GM13977 (cell line): ENCODE data around the gene MEFV.

Experiments used
- DNase-seq: peaks from one replicate; pipeline ENCODE4 v3.0.0; 2012; ENCODE audit warnings: low spot score
- CTCF ChIP-seq: IDR thresholded peaks from 2 replicates; pipeline ENCODE4 v1.5.1; 2012; ENCODE audit warnings: mild to moderate bottlenecking, control low read depth; ENCODE audit not compliant: insufficient read depth; ENCODE audit errors: extremely low read depth, missing control alignments
- in situ Hi-C: fragments of 300-500 bp; cut with MboI; formaldehyde crosslinking; loops from one replicate; pipeline ENCODE4 v1.12.0; 2022; ENCODE audit warnings: low sequenced_read_pairs, low pct_unique_long_range_greater_than_20kb, mixed read lengths, inconsistent platforms; ENCODE audit not compliant: unreplicated experiment

Gene MEFV

GRCh38 chr16:3241761-3242160 lies 14.7 kb downstream of the MEFV start:
- no peak for DNase-seq
- no peak for TF ChIP-seq CTCF
- in situ Hi-C loops, result no loop called here

- TF ChIP-seq CTCF, result no peak
- no peak for DNase-seq
- in situ Hi-C loops, result no loop called here
Observed at GRCh38 chr16:3235856-3236669, 20.4 kb downstream of the MEFV start.

- in situ Hi-C loops, result no loop called here
- DNase-seq, result peak; percentile 97
- no peak for TF ChIP-seq CTCF
Observed at GRCh38 chr16:3234857-3235561, 21.4 kb downstream of the MEFV start, which contains the start of gene ZNF200. Gene ZNF200 (minus strand): TSS chr16:3235158. CDS start chr16:3233755, 1,403 bp downstream.

- no peak for DNase-seq
- in situ Hi-C loops, result no loop called here
Observed at GRCh38 chr16:3234543-3234856, 21.9 kb downstream of the MEFV start.

GRCh38 chr16:3223913-3224515 lies 32.4 kb downstream of the MEFV start:
- in situ Hi-C loops, result no loop called here
- no peak for TF ChIP-seq CTCF
- DNase-seq, result no peak

More at GRCh38 chr16:3234543-3234856, 21.9 kb downstream of the MEFV start:
- no peak for TF ChIP-seq CTCF

GRCh38 chr16:3220839-3221238 lies 35.6 kb downstream of the MEFV start:
- TF ChIP-seq CTCF, result no peak
- DNase-seq, result no peak
- in situ Hi-C loops, result no loop called here
